Bronchial epithelial cell (primary cell): ENCODE measurements around the gene CFAP410. TPM values are rescaled to one million over a fixed set of nuclear protein-coding genes. Genes with fewer than 3 reads are reported as not detected.

Experiments used
- DNase-seq: peaks from one replicate; pipeline ENCODE4 v3.0.0-alpha.2; 2010; ENCODE audit warnings: low read depth
- FAIRE-seq: peaks from 2 replicates; lab custom pipeline; 2011; peaks lifted over from hg19 to GRCh38; lab: Jason Lieb, UNC
- H3K27me3 ChIP-seq: 2 replicates; pipeline ENCODE4 v1.5.1; 2011; ENCODE audit warnings: low read length; ENCODE audit not compliant: control insufficient read depth, insufficient read depth
- H3K36me3 ChIP-seq: 2 replicates; pipeline ENCODE4 v1.5.1; 2011; ENCODE audit warnings: low read length; ENCODE audit not compliant: control insufficient read depth, insufficient read depth
- H3K4me3 ChIP-seq: 2 replicates; pipeline ENCODE4 v1.5.1; 2011; ENCODE audit warnings: mild to moderate bottlenecking, low read depth, low read length, control low read depth
- CTCF ChIP-seq: IDR thresholded peaks from 2 replicates; pipeline ENCODE4 v1.5.1; 2011; ENCODE audit warnings: mild to moderate bottlenecking, moderate library complexity, low read length, control low read depth, inconsistent platforms; ENCODE audit not compliant: insufficient read depth, severe bottlenecking
- total RNA-seq: library from RNA; depleted of rRNA; stranded (reverse); fragments of >200 nt; gene quantifications from 2 replicates; pipeline ENCODE4 v1.2.1, GENCODE V29; 2014

Gene CFAP410
- total RNA-seq, 1 donor from 2014 or later = 6.1 TPM

DNA sequence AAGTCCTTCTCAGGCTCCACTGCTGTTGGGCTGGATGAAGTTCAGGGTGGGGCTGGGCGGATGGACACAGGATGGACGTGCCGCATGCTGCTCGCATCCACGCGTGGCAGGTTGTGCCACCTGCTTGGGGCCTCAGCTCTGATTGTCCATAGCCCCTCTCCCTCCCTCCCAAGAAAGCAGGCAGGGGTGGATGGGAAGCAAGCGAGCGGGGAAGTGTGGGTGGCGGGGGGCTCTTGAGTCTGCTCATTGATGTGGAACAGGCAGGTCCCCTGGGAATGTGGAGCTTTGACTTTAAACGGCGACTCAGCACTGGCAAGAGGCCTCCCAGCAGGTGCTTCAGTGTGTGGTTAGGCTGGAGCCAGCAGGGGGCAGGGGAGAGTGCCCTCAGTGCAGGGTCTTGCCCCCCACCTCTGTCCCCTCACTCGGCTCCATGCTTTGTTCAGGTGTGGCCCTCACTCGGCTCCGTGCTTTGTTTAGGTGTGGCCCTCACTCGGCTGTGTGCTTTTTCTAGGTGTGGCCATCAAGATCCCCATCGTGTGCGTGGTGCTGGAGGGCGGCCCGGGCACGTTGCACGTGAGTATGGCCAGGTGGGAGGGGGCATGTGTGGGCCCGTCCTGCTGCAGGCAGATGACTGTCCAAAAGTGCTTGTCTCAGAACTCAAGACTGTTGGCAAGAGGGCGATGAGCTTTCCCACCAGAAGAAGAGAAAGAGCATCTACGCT lies 38.2 kb upstream of the CFAP410 start:
- H3K4me3 ChIP-seq = no peak overlapping the region
- no peaks in the 10 kb centered on the region for H3K27me3 ChIP-seq
- H3K36me3 ChIP-seq = no peaks in the 10 kb centered on the region
- FAIRE-seq (no peak), DNase-seq (no peak)
- no peak for TF ChIP-seq CTCF

DNA sequence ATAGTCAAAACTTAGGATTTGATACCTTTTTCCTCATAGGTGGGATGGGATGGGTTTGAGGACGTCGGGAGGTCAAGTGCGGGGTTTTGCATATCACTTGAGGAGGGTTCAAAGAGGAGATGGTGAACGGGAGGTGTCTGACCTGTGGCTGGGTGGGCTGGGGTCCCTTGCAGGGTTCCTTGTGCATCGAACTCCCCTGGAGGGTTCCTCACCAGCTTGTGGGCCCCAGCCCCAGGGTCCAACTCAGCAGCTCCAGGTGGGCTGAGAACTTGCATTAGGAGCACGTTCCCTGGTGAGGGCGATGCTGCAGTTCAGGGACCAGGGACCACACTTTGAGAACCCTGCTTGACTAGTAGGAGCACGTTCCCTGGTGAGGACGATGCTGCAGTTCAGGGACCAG lies 37.4 kb upstream of the CFAP410 start:
- no peaks in the 10 kb centered on the region for H3K36me3 ChIP-seq
- no peak for DNase-seq
- H3K4me3 ChIP-seq = no peak overlapping the region
- H3K27me3 ChIP-seq = no peaks in the 10 kb centered on the region
- peak; percentile 13 for FAIRE-seq
- no peak for TF ChIP-seq CTCF

GRCh38 chr21:44375761-44376241 lies 36.6 kb upstream of the CFAP410 start:
- Histone ChIP-seq H3K4me3 (no peak overlapping the region), H3K36me3 (no peaks in the 10 kb centered on the region), H3K27me3 (no peaks in the 10 kb centered on the region)
- no peak for TF ChIP-seq CTCF
- FAIRE-seq (peak; percentile 52), DNase-seq (no peak)

DNA sequence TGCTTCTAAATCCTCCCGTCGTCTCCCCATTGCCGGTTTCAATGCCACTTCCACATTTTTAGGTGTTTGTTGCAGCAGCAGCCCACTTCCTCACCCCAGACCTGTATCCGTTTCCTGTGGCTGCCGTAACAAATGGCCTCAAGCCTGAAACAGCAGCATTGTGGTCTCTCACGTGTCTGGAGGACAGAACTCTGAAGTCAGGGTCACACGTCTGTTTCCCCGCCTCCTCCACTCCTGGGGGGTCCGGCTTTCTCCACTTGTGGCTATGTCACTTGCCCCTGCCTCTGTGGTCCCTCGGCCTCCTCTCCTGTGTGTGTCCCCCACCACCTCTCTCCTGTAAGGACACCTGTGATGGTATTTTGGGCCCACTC lies 36.1 kb upstream of the CFAP410 start:
- DNase-seq (no peak), FAIRE-seq (no peak)
- Histone ChIP-seq H3K36me3 (no peaks in the 10 kb centered on the region), H3K27me3 (no peaks in the 10 kb centered on the region), H3K4me3 (no peak overlapping the region)
- no peak for TF ChIP-seq CTCF

- FAIRE-seq (no peak), DNase-seq (no peak)
- H3K36me3 ChIP-seq = no peaks in the 10 kb centered on the region
- no peak for TF ChIP-seq CTCF
- H3K4me3 ChIP-seq = no peak overlapping the region
- no peaks in the 10 kb centered on the region for H3K27me3 ChIP-seq
Measured at GRCh38 chr21:44374601-44375280, 35.6 kb upstream of the CFAP410 start.
